HG03175 (cell line): ENCODE measurements around the gene ZNF638.

ENCODE experiments used
- ATAC-seq: cut with Tn5 transposase; IDR thresholded peaks from one replicate; pipeline ENCODE4 v1.9.1; 2021; ENCODE audit warnings: mild to moderate bottlenecking, moderate library complexity; ENCODE audit not compliant: unreplicated experiment

ZNF638 gene

DNA sequence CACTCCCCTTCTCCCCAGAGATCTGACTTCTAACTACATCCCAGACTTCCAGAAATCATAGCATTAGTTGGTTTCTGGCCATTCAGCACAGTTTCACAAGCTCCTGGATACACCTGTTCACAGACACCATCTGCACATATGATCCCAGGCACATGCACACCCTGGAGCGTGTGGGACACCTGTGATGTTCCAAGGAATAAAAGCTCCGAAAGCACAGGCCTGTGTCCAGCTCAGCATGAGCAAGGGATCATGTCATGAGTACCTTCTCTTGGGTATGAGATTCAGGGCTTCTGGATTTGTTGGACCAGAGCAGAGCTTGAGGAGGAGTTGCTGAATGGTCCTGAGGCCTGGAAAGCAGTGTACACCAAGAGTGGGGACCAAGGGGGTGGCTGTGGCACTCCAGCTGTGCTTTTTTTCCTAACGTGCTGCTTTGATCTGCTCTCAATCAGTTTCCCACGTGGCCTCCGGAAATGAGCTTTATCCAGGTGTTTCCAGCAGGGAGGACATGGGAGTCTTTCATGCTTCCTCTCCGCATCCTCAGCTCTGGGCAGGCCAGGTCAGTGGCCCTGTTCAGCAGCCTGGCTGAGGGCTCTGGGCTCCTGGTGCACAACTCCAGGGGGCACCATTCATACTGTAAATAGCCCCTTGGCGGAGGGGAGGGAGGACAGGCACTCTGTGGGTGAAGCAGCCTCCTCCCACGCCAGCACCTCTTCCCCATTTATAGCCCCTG is 123.6 kb downstream of the ZNF638 start:
- no peak for ATAC-seq

DNA sequence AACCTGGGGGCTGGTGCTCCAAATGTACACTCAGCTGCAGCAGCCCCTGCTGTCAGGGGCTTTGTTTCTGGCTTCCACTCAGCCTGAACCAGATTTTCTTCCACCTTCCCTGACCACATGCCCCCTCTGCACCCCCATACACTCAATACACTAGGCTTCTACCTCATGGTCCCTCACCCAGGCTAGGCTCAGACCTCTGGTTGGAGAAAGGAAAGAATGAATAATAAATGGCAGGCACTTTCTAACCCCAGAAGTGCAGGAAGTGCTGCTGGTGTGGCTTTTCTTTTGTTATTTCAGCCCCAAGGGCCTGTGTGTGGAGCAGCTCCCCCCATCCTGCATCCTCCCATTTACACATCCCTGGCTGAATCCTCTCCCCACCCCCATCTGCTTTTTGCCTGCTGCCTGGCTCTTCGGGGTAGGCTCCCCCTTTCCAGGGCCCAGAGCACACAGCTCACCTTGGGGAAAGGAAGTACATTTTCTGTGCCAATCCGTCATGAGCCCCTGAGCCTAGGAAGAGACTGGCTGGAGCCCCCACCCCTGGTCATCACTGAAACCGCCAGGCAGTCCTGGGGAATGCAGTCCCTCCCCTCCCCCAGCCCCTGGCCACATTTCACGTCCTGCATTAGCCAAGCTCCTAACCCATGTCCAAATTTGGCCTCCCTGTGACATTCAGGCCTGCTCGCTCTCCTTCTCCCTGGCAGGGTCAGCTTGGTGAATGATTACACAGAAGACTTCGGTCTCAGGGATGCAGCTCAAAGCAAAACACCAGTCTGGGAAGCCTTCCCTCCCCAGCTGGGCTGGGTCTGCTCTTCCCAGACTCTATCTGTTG is 124.4 kb downstream of the ZNF638 start:
- no peak for ATAC-seq

- no peak for ATAC-seq
Observed at GRCh38 chr2:71456617-71457016, 125.0 kb downstream of the ZNF638 start.

GRCh38 chr2:71457123-71457915 is 125.7 kb downstream of the ZNF638 start:
- ATAC-seq: no peak

- no peak for ATAC-seq
Observed at GRCh38 chr2:71457923-71458322, 126.3 kb downstream of the ZNF638 start.

DNA sequence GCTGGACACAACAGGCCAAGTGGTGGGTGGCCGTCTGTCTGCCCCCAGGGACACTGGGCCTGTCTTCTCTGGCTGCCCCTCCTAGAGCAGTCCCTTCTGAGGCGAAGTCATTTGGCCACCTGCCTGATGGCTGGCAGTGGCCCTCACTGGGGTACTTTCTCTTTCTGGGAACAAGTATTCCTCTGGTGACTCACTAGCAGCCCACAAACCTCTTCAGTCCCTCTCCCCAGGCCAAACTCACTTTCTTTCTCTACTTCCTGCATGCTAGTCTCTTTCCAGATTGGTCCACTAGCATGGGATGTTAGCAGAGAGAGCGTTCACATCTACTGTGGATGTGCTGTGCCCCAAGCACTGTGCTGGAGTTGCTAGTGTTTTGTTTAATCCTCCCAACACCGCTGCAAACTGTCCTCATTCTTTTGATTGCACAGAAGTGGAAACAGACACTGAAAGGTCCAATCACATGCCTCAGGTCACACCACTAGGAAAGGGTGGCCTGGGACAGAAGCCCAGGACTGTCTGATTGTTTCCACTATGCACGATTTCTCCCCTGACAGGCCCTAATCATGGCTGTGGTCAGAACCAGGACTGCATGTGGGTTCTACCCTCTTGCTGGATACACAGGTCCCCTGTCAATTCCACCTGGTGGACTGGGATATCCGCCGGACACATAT is 127.0 kb downstream of the ZNF638 start:
- ATAC-seq: no peak

- ATAC-seq: no peak
Observed at GRCh38 chr2:71459084-71459431, 127.5 kb downstream of the ZNF638 start.

DNA sequence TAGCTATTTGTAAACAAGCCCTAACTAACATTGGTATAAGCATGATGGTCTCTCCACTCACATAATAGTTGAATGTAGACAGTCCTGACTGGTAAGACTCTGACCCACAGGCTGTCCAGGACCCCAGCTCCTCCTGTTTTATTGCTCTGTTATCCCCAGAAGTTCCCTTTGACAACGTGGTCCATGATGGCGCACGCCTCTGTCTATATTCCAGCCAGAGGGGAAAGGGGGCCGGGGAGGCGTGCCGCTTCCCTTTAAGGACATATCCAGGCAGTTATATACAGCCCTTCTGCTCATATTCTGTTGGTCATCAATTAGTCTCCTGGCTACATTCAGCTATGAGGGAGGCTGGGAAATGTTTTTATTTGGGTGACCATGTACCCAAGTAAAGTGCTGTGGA is 128.5 kb downstream of the ZNF638 start:
- ATAC-seq: no peak

GRCh38 chr2:71460595-71461303 is 129.2 kb downstream of the ZNF638 start:
- no peak for ATAC-seq

- ATAC-seq: no peak
Observed at GRCh38 chr2:71461304-71461671, 129.7 kb downstream of the ZNF638 start.

GRCh38 chr2:71462056-71462605 is 130.5 kb downstream of the ZNF638 start:
- ATAC-seq: no peak

DNA sequence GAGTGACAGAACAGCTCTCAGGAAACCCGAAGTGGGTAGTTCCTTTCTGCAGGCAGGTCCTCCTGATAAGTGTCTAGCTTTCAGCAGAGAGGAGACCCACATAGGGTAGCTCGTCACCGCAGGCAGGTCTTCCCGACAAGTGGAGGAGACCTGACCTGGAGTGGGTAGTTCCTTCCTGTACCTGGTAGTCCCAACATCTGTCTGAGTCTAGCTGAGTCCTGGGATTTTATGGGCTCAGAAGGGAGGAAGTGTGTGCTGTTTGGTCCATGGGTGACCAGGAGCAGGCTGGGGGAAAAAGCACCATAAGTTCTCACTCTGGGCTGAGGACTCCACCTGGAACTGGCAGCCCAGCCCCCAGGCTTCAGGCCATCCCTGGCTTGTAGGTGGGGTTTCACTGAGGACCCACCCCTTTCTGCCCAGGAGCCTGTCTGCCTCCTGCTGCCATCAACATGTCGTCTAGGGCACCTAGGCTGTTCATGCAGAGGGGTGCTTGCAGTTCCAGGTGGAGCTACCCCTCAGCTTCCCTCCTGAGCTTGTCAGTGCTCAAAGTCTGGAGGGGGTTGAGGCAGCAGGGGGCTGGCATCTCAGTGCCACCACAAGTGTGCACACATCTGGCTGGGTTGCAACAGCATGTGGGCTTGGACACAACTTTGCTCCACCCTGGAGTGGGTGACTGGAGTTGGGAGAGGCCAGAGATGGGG is 131.2 kb downstream of the ZNF638 start:
- no peak for ATAC-seq

DNA sequence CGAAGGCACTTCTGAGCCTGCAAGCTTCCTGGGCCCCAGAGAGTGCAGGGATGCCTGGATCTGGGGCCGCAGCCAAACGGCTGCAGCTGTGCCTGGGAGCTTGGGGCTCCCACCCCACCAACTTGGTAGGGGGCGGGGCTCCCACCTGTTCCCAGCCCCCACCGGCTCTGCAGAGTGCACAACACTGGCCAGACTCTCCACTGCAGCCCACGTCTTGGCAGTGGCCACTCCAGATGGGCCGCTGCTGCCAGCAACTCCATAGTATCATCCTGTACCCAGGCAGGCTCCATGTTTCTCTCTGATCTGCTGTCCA is 131.7 kb downstream of the ZNF638 start:
- ATAC-seq: no peak

- ATAC-seq: no peak
Observed at GRCh38 chr2:71464389-71464788, 132.8 kb downstream of the ZNF638 start.

- ATAC-seq: no peak
Observed at GRCh38 chr2:71465356-71465755, 133.8 kb downstream of the ZNF638 start.

DNA sequence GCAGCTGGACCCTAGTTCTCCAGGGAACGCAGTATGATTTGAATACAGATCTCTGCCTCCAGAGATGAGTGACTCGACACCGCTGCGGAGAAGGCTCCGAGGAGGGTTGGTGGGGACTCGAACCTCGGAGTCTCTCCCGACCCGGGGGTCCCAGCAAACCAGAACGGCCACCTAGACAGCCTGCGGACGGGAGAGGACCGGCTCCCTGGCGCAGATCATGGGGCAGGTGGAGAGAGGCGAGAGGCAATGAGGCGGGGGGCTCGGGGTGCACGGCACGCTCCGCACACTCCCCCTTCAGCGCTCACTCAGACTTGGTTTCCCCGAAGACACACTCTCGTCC is 134.3 kb downstream of the ZNF638 start:
- ATAC-seq: no peak

DNA sequence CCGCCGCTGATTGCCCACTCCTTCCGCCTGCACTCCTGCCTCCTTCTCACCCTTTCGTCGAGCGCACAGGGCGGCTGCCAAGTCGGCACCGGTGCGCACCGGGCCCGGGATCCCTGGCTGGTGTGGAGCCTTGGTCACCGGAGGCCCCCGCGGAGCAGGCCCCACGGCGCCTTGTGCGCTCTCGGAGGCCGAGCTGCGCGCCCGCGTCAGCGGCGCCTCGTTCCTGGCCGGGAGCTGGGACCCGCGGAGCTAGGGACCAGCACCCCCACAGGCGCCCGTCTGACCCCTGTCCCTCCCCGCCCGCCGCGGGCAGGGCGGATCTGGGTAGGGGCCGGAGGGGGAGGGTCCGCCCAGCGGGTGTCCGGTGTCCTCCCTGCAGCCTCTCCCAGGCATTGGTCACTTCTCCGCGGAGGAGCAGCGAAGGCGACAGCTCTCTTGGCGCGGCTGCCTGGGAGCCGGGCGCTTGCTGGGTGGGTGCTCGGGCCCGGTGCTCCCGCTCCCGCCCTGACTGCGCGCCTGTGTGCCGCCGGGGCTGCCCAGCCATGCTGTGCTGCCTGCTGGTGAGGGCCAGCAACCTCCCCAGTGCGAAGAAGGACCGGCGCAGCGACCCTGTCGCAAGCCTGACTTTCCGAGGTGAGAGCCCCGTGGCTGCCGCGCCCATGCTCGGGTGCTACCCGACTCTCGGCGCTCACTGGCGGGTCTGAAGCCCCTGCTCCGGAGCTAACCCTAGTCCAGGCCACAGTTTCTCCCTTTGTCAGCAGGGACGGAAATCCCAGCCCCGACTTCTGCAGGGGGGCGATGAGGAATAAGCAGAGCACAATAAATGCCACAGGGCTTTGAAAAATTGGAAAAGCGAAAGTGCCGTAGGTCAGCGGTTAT is 135.0 kb downstream of the ZNF638 start:
- ATAC-seq: no peak

DNA sequence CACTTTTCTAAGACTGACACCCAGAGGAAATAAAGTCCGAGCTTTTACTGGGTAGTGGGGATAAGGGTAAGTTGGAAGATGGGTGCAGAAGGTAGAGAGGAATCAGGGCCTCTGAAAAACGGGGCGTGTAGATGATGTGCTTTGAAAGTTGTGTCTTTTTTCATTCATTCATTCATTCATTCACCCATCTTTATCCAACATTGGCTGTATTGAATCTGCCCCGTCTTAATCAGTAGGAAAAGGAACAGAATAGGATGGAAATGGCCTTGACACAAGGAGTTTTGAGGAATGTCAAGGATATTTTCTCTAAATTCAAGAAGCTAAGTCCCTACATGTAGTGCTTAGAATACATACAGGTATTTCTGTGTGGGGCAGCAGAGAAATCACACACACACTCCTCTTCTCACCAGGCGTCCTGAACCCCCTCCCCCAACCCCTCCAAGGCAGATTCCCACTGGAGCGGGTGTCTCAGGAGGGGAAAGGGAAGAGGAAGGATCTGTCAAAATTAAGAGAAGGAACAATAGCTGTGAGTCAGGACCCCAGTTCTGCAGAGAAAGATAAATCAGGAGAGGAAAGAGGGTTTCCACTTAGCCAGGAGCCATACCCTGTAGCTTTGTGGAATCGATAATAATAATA is 135.7 kb downstream of the ZNF638 start:
- ATAC-seq: no peak
